CD8-positive, alpha-beta memory T cell (primary cell): Measurements from ENCODE around the gene METAP1D. TPM values are rescaled to one million over a fixed set of nuclear protein-coding genes. Genes with fewer than 3 reads are reported as not detected.
A peak's percentile ranks its signal among the peaks of the same experiment; 100 is the strongest.

ENCODE experiments used
- CTCF ChIA-PET: fragments of 350-600 bp; sonication (Branson Sonifier 250); formaldehyde crosslinking; loops from one replicate; lab custom pipeline; 2021; ENCODE audit warnings: antibody characterized with exemption; lab: Charles Lee
- POLR2A ChIA-PET: fragments of 350-600 bp; sonication (Branson Sonifier 250); formaldehyde crosslinking; loops from one replicate; lab custom pipeline; 2021; ENCODE audit warnings: antibody characterized with exemption; lab: Charles Lee
- DNase-seq, 5 donors: peaks; one replicate each; pipeline versions ENCODE4 v3.0.0 to v3.0.0-alpha.2; 2020 to 2022; ENCODE audit warnings: mixed read lengths in 1 of 5
- H3K27ac ChIP-seq: one replicate; pipeline ENCODE4 v1.7.0; 2013; ENCODE audit warnings: low read depth, mild to moderate bottlenecking, low read length, moderate library complexity
- H3K27me3 ChIP-seq: 2 replicates; pipeline ENCODE4 v1.7.0; 2013; ENCODE audit warnings: low read length, mild to moderate bottlenecking; ENCODE audit not compliant: insufficient read depth, poor library complexity, severe bottlenecking
- H3K36me3 ChIP-seq: 2 replicates; pipeline ENCODE4 v1.7.0; 2013; ENCODE audit warnings: mild to moderate bottlenecking, low read length, moderate library complexity; ENCODE audit not compliant: insufficient read depth
- H3K4me1 ChIP-seq: 2 replicates; pipeline ENCODE4 v1.7.0; 2013; ENCODE audit warnings: mild to moderate bottlenecking, low read length, moderate library complexity; ENCODE audit not compliant: insufficient read depth
- H3K4me3 ChIP-seq: 2 replicates; pipeline ENCODE4 v1.7.0; 2013; ENCODE audit warnings: mild to moderate bottlenecking, low read length
- H3K9me3 ChIP-seq: 2 replicates; pipeline ENCODE4 v1.7.0; 2013; ENCODE audit warnings: mild to moderate bottlenecking, low read length
- H3K27ac Mint-ChIP-seq, 8 donors: one replicate each; pipeline ENCODE4 v1.8.0; 2020 to 2021; ENCODE audit warnings: mixed read lengths in 8 of 8, mild to moderate bottlenecking in 6 of 8, inconsistent platforms in 3 of 8, moderate library complexity in 3 of 8
- H3K27me3 Mint-ChIP-seq, 2 donors: one replicate each; pipeline ENCODE4 v1.8.0; 2020 to 2021; ENCODE audit warnings: mixed read lengths in 2 of 2, mild to moderate bottlenecking in 1 of 2, moderate library complexity in 1 of 2
- H3K36me3 Mint-ChIP-seq, 3 donors: one replicate each; pipeline ENCODE4 v1.8.0; 2020 to 2021; ENCODE audit warnings: mixed read lengths in 3 of 3, inconsistent platforms in 1 of 3, mild to moderate bottlenecking in 1 of 3
- H3K4me1 Mint-ChIP-seq, 3 donors: one replicate each; pipeline ENCODE4 v1.8.0; 2020 to 2021; ENCODE audit warnings: mixed read lengths in 3 of 3, inconsistent platforms in 1 of 3, mild to moderate bottlenecking in 1 of 3
- H3K4me3 Mint-ChIP-seq, 7 donors: one replicate each; pipeline ENCODE4 v1.8.0; 2020 to 2021; ENCODE audit warnings: mixed read lengths in 7 of 7, mild to moderate bottlenecking in 6 of 7, moderate library complexity in 4 of 7, inconsistent platforms in 2 of 7
- H3K9me3 Mint-ChIP-seq, 5 donors: one replicate each; pipeline ENCODE4 v1.8.0; 2020 to 2022; ENCODE audit warnings: mixed read lengths in 5 of 5, mild to moderate bottlenecking in 3 of 5, moderate library complexity in 2 of 5, inconsistent platforms in 1 of 5
- polyA plus RNA-seq: library from polyadenylated mRNA; unstranded; fragments of 300-500 nt; fragmentation: Illumina TruSeq; gene quantifications from one replicate; pipeline ENCODE4 v1.2.3, GENCODE V29; 2021
- total RNA-seq, 2 experiments: library from RNA; stranded (reverse); gene quantifications; one replicate each; pipeline ENCODE4 v1.2.3, GENCODE V29; 2021

Gene METAP1D
- total and polyA plus RNA-seq, 3 experiments from 2014 or later = 2.7 to 10.2 (median 9.0) TPM

DNA sequence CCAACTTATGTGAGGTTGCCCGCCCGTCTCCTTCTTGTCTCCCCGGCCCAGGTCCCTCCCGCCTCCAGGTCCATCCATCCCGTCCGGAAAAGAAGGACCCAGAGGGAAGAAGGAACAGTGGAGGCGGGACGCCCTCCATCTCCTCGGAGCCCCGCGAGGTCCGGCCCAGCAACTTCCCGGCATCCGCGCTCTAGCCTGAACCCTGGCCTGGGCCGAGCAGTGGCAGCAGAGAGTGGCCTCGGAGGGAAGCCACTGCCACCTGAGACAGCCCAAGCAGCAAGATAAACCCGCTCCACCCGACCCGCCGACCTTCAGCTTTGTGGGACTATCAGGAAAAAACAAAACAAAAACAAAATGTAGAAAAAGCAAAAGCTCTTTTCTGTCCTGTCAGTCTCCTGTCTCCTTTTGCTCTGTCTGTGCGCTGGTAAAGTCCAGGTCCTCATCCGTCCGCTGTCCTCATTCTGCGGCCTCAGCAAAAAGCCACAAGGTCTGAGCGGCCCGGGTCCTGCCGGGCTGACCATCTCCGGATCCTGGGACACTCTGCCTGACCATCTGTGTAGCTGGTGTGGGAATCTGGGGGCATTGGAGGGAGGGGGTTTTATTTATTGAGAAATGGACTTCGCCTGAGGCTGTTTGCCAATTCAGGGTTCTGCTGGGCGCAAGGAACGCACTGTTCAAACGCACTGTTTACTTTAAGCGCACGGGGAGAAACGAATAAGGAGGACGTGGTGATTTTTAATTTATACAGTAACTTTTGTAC, 88.7 kb downstream of the METAP1D start:
- peak in 1 of 5 donors; percentile 13 for DNase-seq
- no peaks in the 10 kb centered on the region for H3K36me3 Mint-ChIP-seq
- peaks cover 98% of the 10 kb centered on the region in 2 donors for H3K27me3 Mint-ChIP-seq
- H3K4me1 Mint-ChIP-seq = peaks cover 46 to 53% (median 53%) of the 10 kb centered on the region in 3 donors
- POLR2A ChIA-PET = interaction anchor here (1.0 to 1.3 kb wide), 3 partner anchors 8 to 13 kb away, joined by 3 to 6 read pairs (median 3); no protein-coding TSS in a partner anchor
- no peaks in the 10 kb centered on the region for H3K9me3 ChIP-seq
- H3K27ac Mint-ChIP-seq = peak overlapping the region in 6 of 8 donors; percentile 7 to 92 (median 62)
- peaks cover 99% of the 10 kb centered on the region for H3K27me3 ChIP-seq
- no peak overlapping the region for H3K27ac ChIP-seq
- H3K4me3 ChIP-seq = no peak overlapping the region
- no peaks in the 10 kb centered on the region for H3K36me3 ChIP-seq
- CTCF ChIA-PET = interaction anchor here (3.0 kb wide), 1 partner anchor 13 kb away, joined by 11 read pairs; no protein-coding TSS in a partner anchor
- H3K4me1 ChIP-seq = peaks cover 50% of the 10 kb centered on the region
- peak overlapping the region; percentile 34 to 85 (median 68) for H3K4me3 Mint-ChIP-seq
- H3K9me3 Mint-ChIP-seq = peaks cover 3 to 46% (median 21%) of the 10 kb centered on the region in 5 donors

DNA sequence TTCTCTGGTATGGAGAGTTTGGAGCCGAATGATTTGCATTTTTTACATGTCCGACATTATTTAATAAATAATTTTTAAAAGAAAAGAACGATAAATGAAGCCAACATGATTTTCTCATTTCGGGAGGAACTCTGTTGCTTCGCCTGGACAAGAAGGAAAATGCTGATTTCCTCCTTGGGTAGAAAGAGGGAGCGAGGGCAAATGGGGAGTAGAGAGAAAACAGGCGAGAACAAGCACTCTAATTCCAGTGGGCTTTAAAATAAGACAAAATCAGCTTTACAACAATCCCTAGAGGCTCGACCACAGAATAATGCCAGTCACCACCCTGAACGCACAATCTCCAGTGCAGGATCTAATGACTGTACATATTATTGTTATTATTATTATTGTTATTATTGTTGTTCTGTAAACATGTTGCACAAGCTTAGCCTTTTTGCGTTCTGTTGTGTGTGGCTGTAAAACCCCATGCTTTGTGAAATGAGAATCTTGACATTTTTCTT, 89.3 kb downstream of the METAP1D start:
- no peak overlapping the region for H3K4me3 ChIP-seq
- H3K4me3 Mint-ChIP-seq = peak overlapping the region in 3 of 7 donors; percentile 43 to 85 (median 59)
- no peaks in the 10 kb centered on the region for H3K36me3 ChIP-seq
- H3K27ac ChIP-seq = no peak overlapping the region
- H3K27ac Mint-ChIP-seq = peak overlapping the region in 1 of 8 donors; percentile 93
- H3K4me1 Mint-ChIP-seq = peaks cover 43 to 53% (median 50%) of the 10 kb centered on the region in 3 donors
- ChIA-PET CTCF (interaction anchor here (3.0 kb wide), 1 partner anchor 13 kb away, joined by 11 read pairs; no protein-coding TSS in a partner anchor), POLR2A (interaction anchor here (1.0 to 1.3 kb wide), 2 partner anchors 8 to 10 kb away, joined by 3 to 6 read pairs; no protein-coding TSS in a partner anchor)
- peaks cover 47% of the 10 kb centered on the region for H3K4me1 ChIP-seq
- peaks cover 0 to 1% (median 0%) of the 10 kb centered on the region in 3 donors for H3K36me3 Mint-ChIP-seq
- H3K9me3 ChIP-seq = no peaks in the 10 kb centered on the region
- H3K27me3 Mint-ChIP-seq = peaks cover 97 to 98% of the 10 kb centered on the region in 2 donors
- H3K9me3 Mint-ChIP-seq = peaks cover 3 to 40% (median 24%) of the 10 kb centered on the region in 5 donors
- no peak for DNase-seq
- peaks cover 99% of the 10 kb centered on the region for H3K27me3 ChIP-seq

DNA sequence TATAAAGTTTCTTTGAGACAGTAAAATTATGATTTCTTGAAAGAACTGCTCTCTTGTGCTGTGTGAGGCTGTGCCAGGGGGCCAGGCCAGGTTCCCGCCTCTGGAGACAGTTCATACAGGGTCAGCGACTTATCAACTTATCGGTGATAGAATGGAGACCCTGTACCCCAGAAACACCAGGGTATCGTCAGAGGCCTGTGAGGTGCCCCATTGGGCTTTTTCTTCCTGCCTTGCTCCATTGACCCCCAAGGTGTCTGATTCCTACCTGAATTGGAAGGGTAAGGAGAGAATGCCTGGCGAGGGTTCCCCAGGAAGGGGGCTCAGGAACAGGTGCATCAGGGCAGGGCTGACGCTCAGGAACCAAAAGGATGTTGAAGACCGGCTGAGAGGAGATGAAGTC, 89.9 kb downstream of the METAP1D start:
- CTCF ChIA-PET = no interaction called here

DNA sequence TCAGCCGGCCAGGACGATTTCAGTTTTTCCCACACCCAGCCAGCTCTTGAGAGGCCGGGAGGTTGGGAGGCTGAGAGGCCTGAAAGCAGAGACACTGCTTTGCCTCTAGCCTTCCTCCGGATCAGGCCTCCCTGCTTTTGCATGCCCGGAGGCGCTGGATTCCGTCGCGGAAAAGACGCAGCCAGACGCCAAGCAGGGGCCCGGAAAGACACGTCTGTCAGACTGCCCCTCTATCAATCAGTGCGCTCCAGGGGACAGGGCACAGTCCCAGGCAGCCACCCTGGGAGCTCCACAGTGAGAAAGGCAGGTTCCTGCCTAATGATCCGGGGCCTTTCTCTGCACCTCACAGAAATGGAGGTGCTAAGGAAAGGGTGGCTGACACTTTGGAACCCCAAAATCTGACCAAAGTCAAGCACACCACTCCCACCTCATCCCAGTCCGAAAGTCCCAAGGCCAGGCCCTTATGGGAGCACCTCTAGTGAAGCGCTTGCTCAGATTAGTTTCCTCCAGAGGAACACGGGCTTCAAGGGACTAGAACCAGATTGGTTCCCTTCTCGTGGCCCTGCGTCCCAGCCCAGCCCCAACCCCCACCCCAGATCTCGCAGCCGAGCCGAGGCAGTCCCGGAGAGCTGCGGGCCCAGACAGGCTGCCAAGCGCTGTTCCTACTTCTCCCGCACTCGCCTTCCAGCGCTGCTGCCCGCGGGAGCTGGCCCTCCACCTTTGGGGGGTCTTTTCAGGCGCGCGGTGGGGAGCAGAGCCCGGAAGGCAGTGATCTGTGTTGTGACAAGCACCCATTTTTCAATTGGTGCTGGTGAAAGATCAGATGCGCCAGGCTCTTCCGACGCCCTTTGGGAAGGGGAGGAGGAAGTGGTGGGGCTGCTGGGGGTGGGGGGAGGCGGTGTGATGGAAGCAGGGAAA, 90.5 kb downstream of the METAP1D start:
- POLR2A ChIA-PET = no interaction called here
- Mint-ChIP-seq H3K36me3 (peaks cover 0 to 1% (median under 1%) of the 10 kb centered on the region in 3 donors), H3K4me3 (peak overlapping the region in 3 of 7 donors; percentile 32 to 69 (median 61))

More for the DNA sequence above, 89.9 kb downstream of the METAP1D start:
- Mint-ChIP-seq H3K4me3 (peak overlapping the region in 2 of 7 donors; percentile 32 to 69), H3K27me3 (peaks cover 95% of the 10 kb centered on the region in 2 donors), H3K4me1 (peaks cover 43 to 50% (median 47%) of the 10 kb centered on the region in 3 donors), H3K27ac (peak overlapping the region in 2 of 8 donors; percentile 32 to 93), H3K36me3 (peaks cover 0 to 1% (median 0%) of the 10 kb centered on the region in 3 donors), H3K9me3 (peaks cover 3 to 38% (median 24%) of the 10 kb centered on the region in 5 donors)
- Histone ChIP-seq H3K4me1 (peaks cover 45% of the 10 kb centered on the region), H3K27ac (no peak overlapping the region), H3K27me3 (peaks cover 97% of the 10 kb centered on the region), H3K36me3 (no peaks in the 10 kb centered on the region), H3K9me3 (no peaks in the 10 kb centered on the region), H3K4me3 (no peak overlapping the region)
- DNase-seq = no peak
- POLR2A ChIA-PET = no interaction called here

DNA sequence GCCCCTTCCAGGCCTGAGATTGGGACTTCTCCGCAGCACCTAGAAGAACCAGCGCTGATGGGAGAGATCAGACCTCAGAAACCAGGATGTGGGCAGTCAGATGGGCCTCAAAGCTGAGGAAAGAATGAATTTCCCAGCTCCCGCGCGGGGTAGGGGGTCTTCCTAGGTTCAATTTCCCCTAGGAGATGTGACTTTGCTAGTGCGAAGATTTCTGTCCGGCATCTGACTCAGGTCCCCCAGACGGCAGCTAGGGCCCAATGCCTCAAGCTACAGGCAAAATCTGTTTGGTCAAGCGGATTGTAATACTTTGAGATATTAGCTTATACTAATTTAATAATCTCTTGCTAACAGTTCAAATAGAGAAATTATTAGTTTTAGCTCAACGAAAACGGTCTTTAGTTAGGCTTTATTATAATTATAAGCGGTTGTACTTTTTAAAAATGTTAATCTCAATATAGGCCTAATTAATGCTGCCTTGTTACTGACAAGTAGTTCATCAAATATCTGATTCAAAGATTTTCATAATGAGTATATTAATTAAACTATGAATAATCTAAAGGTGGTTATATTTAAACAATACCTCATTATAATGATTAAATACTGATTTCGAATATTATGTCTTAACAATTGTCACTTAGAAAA, 91.4 kb downstream of the METAP1D start:
- ChIA-PET CTCF (interaction anchor here (1.4 to 3.5 kb wide), 4 partner anchors 9 to 371 kb away, joined by 4 to 14 read pairs (median 6); no protein-coding TSS in a partner anchor), POLR2A (no interaction called here)
- Histone ChIP-seq H3K9me3 (no peaks in the 10 kb centered on the region), H3K4me3 (no peak overlapping the region), H3K36me3 (no peaks in the 10 kb centered on the region), H3K4me1 (peaks cover 45% of the 10 kb centered on the region), H3K27ac (no peak overlapping the region), H3K27me3 (peaks cover 97% of the 10 kb centered on the region)
- Mint-ChIP-seq H3K27me3 (peaks cover 91% of the 10 kb centered on the region in 2 donors), H3K27ac (peak overlapping the region in 1 of 8 donors; percentile 93), H3K9me3 (peaks cover 3 to 30% (median 24%) of the 10 kb centered on the region in 5 donors), H3K4me3 (peak overlapping the region in 1 of 7 donors; percentile 38), H3K36me3 (peaks cover 0 to 1% (median 1%) of the 10 kb centered on the region in 3 donors), H3K4me1 (peaks cover 42 to 49% (median 46%) of the 10 kb centered on the region in 3 donors)
- no peak for DNase-seq

More for the DNA sequence above, 90.5 kb downstream of the METAP1D start:
- Histone ChIP-seq H3K27me3 (peaks cover 97% of the 10 kb centered on the region), H3K9me3 (no peaks in the 10 kb centered on the region), H3K27ac (no peak overlapping the region), H3K36me3 (no peaks in the 10 kb centered on the region), H3K4me3 (no peak overlapping the region), H3K4me1 (peaks cover 45% of the 10 kb centered on the region)
- Mint-ChIP-seq H3K27ac (peak overlapping the region in 2 of 8 donors; percentile 8 to 93), H3K9me3 (peaks cover 3 to 36% (median 24%) of the 10 kb centered on the region in 5 donors), H3K4me1 (peaks cover 42 to 49% (median 46%) of the 10 kb centered on the region in 3 donors), H3K27me3 (peaks cover 91 to 92% of the 10 kb centered on the region in 2 donors)
- CTCF ChIA-PET = interaction anchor here (3.5 kb wide), 1 partner anchor 8 kb away, joined by 14 read pairs; no protein-coding TSS in a partner anchor
- no peak for DNase-seq

DNA sequence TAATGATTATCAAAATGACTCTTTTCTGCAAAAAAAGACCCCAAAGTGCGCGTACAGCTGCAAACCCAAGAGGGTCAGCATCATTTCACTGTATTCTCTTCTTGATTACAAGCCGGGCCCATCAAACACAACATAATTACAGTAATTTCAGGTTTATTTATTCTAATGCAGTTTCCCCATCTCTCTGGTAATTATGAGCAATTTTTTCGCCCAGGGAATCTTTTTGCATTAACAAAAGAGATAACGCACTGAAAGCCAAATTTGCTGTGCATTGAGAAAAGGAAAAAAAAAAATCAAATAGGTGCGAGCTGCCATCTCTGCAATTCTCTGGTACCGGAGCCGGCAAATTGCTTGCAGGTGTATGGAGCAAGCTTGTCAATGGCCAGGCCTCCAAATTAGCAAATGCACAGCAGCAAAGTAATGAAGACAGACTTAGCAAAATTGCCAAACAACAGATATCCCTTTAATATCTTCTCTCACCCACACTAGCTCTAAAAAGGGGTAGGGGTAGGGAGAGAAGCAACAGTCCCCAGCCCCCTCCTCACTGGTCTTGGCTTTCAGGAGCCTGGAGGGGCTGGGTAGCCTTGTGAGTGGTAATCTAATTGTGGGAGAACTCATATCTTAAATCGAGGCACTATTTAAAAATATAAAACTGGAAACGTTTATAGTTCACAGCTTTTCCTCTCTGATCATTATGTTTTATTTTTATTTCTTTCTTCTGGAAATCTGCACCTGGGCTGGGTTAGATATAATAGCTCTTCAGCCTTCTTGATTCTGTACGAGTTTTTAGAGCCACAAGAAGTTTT, 92.2 kb downstream of the METAP1D start:
- H3K36me3 Mint-ChIP-seq = peaks cover 0 to 1% (median 1%) of the 10 kb centered on the region in 3 donors
- ChIA-PET CTCF (interaction anchor here (1.4 to 3.5 kb wide), 4 partner anchors 9 to 370 kb away, joined by 4 to 14 read pairs (median 6); no protein-coding TSS in a partner anchor), POLR2A (interaction anchor here (0.6 kb wide), 1 partner anchor 9 kb away, joined by 3 read pairs; no protein-coding TSS in a partner anchor)
- peak overlapping the region in 1 of 7 donors; percentile 64 for H3K4me3 Mint-ChIP-seq
- Histone ChIP-seq H3K4me1 (peaks cover 45% of the 10 kb centered on the region), H3K4me3 (no peak overlapping the region), H3K27ac (no peak overlapping the region), H3K36me3 (no peaks in the 10 kb centered on the region), H3K27me3 (peaks cover 97% of the 10 kb centered on the region), H3K9me3 (no peaks in the 10 kb centered on the region)
- H3K27ac Mint-ChIP-seq = peak overlapping the region in 1 of 8 donors; percentile 93
- H3K27me3 Mint-ChIP-seq = peaks cover 86 to 91% of the 10 kb centered on the region in 2 donors
- peaks cover 3 to 27% (median 21%) of the 10 kb centered on the region in 5 donors for H3K9me3 Mint-ChIP-seq
- DNase-seq = no peak
- peaks cover 39 to 50% (median 46%) of the 10 kb centered on the region in 3 donors for H3K4me1 Mint-ChIP-seq
